Right lung (tissue), 10 donors: ENCODE data around the gene TMEM175. TPM values are rescaled to one million over a fixed set of nuclear protein-coding genes. Genes with fewer than 3 reads are reported as not detected.

Experiments used
- DNase-seq, 2 donors: peaks; one replicate each; pipeline ENCODE4 v3.0.0-alpha.2; 2013
- long read RNA-seq, 8 donors: transcript quantifications; one replicate each; lab custom pipeline, GENCODE V29; 2026
- polyA plus RNA-seq, 5 donors: library from polyadenylated mRNA; unstranded; fragments of 120-200 nt; gene quantifications; one replicate each; pipeline versions ENCODE4 v1.2.1 to v1.2.3, GENCODE V29; 2013; ENCODE audit warnings: inconsistent platforms in 1 of 5, low replicate concordance in 1 of 5; ENCODE audit not compliant: insufficient read length in 5 of 5, insufficient read depth in 1 of 5

TMEM175 gene, protein sequence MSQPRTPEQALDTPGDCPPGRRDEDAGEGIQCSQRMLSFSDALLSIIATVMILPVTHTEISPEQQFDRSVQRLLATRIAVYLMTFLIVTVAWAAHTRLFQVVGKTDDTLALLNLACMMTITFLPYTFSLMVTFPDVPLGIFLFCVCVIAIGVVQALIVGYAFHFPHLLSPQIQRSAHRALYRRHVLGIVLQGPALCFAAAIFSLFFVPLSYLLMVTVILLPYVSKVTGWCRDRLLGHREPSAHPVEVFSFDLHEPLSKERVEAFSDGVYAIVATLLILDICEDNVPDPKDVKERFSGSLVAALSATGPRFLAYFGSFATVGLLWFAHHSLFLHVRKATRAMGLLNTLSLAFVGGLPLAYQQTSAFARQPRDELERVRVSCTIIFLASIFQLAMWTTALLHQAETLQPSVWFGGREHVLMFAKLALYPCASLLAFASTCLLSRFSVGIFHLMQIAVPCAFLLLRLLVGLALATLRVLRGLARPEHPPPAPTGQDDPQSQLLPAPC
- polyA plus RNA-seq, result 10 to 100 TPM; 24.8 to 32.4 (median 28.5) TPM
- long read RNA-seq, donor 1, transcript TMEM175-202 (11 exons, 2,236 nt), result major isoform, 6 of 14 reads
- long read RNA-seq, donor 1, partial matches to known transcripts, result 0 of 14 reads
- long read RNA-seq, donor 1, other reads (novel, unspliced or antisense), result 0 of 14 reads
- long read RNA-seq, donor 2, partial matches to known transcripts, result 0 of 3 reads
- long read RNA-seq, donor 2, other reads (novel, unspliced or antisense), result 0 of 3 reads
- long read RNA-seq, donor 3, partial matches to known transcripts, result 5 of 12 reads
- long read RNA-seq, donor 3, other reads (novel, unspliced or antisense), result 0 of 12 reads
- long read RNA-seq, donor 4, partial matches to known transcripts, result 7 of 11 reads
- long read RNA-seq, donor 4, other reads (novel, unspliced or antisense), result 0 of 11 reads
- long read RNA-seq, donor 5, partial matches to known transcripts, result 0 of 4 reads
- long read RNA-seq, donor 5, other reads (novel, unspliced or antisense), result 0 of 4 reads
- long read RNA-seq, donor 6, partial matches to known transcripts, result 11 of 18 reads
- long read RNA-seq, donor 6, other reads (novel, unspliced or antisense), result 0 of 18 reads
- long read RNA-seq, donor 7, partial matches to known transcripts, result 0 of 9 reads
- long read RNA-seq, donor 7, other reads (novel, unspliced or antisense), result 0 of 9 reads
- long read RNA-seq, donor 8, partial matches to known transcripts, result 0 of 1 reads
- long read RNA-seq, donor 8, other reads (novel, unspliced or antisense), result 0 of 1 reads

DNA sequence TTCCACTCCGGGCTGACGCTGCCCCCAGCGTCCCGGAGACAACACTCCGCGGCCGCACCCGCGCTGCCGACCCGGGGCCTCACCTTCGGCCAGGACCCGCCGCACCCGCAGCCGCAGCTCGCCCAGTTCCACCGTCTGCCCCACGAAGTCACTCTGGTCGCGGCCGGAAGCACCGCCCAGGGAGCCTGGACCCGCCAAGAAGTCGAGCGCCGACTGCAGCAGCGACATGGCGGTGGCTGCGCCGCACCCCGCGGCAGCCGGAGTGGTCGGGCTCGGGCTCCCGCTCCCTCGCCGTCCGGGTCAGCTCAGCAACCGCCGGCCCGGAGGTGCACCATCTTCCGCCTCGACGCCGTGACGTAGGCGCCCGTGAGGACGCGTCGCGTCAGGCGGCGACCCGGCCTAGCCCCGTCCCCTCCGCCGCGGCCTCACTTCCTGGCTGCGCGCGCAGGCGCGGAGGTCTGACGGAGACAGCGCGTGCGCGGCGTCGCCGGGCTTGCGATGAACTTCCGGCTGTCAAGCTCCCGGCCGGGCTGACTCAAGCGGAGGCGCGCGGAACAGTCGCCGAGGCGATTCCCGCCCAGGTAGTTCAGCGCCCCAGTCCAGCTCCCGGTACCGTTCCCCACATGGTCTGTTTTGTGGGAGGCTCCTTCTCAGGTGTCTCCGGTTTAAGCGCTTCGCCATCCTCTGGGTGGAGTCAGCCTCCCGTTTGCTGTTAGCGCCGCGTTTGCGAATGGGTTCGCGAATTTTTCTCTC is at the start of gene TMEM175, which contains the start of gene GAK:
TSS of gene TMEM175 (plus strand) at position 501 of the 753 bp plus-strand sequence. CDS start 15,280 bp downstream, outside the sequence.
TSS of gene GAK (minus strand) at position 357 of the 753 bp plus-strand sequence. CDS start at position 228, 129 bp downstream.
- peak; percentile 96 to 97 for DNase-seq

DNA sequence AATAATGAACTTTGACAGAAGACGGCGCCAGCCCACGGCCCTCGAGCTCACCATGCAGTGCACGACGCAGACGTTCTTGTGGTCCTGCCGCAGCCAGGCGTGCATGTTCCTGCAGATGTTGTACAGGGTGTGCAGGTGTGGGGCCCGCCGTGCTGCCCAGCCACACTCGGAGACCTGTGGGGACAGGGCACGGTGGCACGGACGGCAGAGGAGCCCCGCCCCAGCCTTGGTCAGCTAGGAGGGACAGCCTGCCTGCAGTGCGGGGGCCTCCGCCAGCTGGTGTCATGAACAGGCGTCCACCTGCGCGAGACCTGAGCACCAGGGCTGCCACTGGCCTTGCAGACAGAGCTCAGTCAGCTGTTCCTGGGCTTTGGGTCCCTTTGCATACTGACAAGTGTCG is 49.6 kb upstream of the TMEM175 start:
- DNase-seq, result no peak

DNA sequence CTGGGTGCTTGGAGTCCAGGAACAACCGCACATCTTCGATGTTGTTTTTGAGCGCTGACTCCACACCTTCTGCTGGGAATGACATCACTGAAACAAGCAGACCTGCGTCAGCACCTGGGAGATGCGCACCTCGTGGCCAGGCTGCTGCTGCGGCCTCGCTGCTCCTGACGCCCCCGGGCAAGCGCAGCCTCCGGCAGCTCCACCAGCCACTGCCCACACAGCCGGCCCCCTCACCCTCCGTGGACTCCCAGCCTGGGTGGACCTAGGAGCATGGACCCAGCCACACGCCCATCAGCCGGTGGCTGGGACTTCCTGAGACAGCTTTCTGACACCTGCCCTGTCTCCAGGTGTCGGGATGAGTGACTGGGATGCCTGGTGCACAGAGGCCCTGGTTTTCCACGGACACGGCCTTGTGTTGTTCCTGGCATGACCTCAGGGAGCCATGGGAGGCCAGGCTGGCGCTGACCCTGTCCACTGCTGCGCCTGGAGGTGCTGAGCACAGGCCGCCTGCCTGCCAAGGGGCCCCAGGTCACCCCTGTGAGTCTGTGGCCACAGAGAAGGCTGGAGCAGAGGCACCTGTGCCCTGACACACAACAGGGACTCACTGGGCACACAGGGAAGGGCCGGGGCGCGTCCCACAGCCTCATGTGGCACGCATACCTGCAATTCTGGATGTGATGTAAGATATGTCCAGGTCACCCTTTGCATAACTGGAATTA is 48.7 kb upstream of the TMEM175 start:
- DNase-seq, result no peak

- DNase-seq, result no peak
Observed at GRCh38 chr4:884259-884658, 48.0 kb upstream of the TMEM175 start.

GRCh38 chr4:884896-885295 is 47.4 kb upstream of the TMEM175 start:
- no peak for DNase-seq

DNA sequence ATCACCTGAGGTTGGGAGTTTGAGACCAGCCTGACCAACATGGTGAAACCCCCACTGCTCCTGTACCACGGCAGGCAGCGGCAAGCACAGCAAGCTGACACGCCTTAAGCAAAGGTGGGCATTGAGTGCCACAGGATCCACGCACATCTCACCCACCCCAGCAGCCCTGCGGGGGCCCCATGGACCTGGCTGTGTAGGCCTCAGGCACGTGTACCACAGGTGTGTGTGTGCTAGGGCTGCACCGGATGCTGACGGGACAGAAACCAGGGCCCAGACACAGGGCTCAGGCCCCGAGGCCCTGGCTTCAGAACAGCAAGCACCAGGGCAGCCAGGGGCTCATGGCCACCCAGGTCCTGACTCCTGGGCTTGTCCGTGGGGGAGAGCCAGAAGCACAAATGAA is 46.9 kb upstream of the TMEM175 start:
- no peak for DNase-seq

DNA sequence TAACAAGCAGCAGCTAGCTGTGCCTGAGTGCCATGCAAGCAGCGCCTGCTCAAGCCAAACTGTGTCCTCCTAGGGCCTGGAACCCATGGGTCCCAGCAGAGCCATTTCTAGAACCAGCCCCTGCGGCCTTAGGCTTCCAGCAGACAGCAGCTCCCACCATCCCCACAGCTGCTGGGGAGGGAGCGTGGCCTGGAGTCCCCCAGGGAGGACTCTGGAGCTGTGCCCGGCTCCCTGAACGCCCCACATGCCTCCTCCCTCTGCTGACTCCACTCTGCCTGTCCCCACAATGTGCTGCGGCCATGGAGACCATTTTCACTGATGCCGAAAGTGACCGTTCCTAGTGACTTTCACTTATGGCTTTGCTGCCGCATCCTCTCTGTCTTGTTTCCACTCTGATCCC is 46.0 kb upstream of the TMEM175 start:
- no peak for DNase-seq

GRCh38 chr4:887034-887763 is 45.1 kb upstream of the TMEM175 start:
- no peak for DNase-seq

GRCh38 chr4:888029-888428 is 44.2 kb upstream of the TMEM175 start:
- DNase-seq, result no peak

DNA sequence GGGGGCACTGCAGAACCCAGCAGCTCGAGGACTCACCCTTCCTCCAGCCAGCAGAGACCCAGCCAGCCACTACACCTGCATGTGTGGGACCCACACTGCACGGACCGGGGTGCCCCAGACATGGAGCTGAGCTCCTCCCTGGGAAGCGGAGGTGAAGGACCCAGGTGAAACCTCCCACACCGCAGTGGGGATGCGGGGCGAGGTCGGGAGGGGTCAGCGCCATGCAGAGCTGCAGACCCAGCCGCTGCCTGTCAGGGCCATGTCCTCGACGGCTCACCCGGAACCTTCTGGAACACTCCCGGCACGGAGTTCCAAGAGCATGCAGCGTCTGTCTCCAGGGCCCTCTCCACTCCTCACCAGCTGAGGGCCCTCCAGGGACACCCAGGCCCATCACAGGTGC is 42.7 kb upstream of the TMEM175 start:
- DNase-seq, result no peak

DNA sequence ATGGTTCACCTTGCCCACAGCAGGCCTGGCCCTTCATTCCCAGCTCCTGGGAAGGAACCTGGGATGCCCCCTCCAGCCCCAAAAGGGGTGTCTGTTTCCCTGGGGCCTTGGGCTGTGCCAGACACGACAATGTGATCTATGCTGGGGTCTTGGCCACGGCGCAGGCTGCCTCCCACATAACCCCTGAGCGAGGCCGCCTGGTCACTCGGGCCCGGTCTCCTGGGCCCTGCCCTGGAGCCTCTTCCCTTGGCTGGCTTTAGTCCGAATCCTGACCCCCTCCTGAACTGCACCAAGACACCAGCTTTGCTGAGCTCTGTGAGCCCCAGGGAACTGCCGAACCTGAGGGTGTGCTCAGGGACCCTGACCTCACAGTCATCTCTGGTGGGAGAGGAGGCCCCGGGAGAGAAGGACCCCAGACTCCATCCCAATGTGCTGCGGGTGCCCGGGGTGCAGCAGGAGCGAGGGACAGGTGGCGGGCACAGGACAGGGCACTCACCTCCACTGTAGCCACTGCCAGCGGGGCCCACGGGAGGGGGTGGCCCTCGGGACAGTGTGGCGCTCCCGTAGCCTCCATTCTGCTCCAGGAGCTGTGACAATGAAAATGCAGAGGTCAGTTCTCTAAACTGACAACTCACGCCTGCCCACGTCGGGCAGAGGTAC is 42.1 kb upstream of the TMEM175 start:
- no peak for DNase-seq

- DNase-seq, result no peak
Observed at GRCh38 chr4:891747-892146, 40.5 kb upstream of the TMEM175 start.

- no peak for DNase-seq
Observed at GRCh38 chr4:892780-893179, 39.5 kb upstream of the TMEM175 start.

GRCh38 chr4:893276-893994 is 38.8 kb upstream of the TMEM175 start:
- no peak for DNase-seq

- no peak for DNase-seq
Observed at GRCh38 chr4:893995-894705, 38.1 kb upstream of the TMEM175 start.

DNA sequence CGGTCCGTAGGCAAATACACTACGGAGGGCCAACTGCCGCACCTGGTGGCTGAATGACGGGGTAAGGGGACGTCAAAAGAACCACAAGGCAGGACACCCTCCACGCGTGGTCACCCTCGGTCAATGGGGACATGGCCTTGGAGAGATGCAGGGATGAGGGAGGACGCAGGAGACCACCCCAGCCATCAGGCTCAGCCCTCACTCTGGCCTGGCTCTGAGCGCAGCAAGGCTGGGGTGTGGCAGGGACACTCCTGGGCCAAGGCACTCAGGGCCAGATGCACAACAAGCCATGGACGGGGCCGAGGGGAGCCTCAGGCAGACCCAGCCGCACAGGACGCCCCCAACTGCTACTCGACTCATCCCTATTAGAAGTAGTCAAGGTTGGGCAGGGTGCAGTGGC is 36.7 kb upstream of the TMEM175 start:
- DNase-seq, result no peak

- DNase-seq, result no peak
Observed at GRCh38 chr4:896216-896615, 36.0 kb upstream of the TMEM175 start.

GRCh38 chr4:896630-897029 is 35.6 kb upstream of the TMEM175 start:
- no peak for DNase-seq
